Lung (tissue), 12 donors: ENCODE results near the gene RXRG. TPM values are rescaled to one million over a fixed set of nuclear protein-coding genes. Genes with fewer than 3 reads are reported as not detected.

ENCODE experiments used
- ATAC-seq: fragments of 200-7000 bp; cut with Tn5 transposase; one replicate; pipeline ENCODE4 v1.9.1; 2020; ENCODE audit warnings: moderate number of reproducible peaks; ENCODE audit not compliant: insufficient read depth, low FRiP score
- DNase-seq, 3 donors: peaks; one replicate each; pipeline ENCODE4 v3.0.0-alpha.2; 2013 to 2017
- H3K27ac ChIP-seq, 2 donors: one replicate each; pipeline ENCODE4 v1.5.1; 2013; ENCODE audit warnings: mild to moderate bottlenecking in 2 of 2, moderate library complexity in 2 of 2, control low read depth in 1 of 2, inconsistent platforms in 1 of 2, low read depth in 1 of 2, low read length in 1 of 2
- H3K27me3 ChIP-seq, 3 donors: one replicate each; pipeline ENCODE4 v1.5.1; 2013; ENCODE audit warnings: low read length in 2 of 3; ENCODE audit not compliant: control insufficient read depth in 3 of 3, insufficient read depth in 3 of 3
- H3K36me3 ChIP-seq, 4 donors: one replicate each; pipeline ENCODE4 v1.5.1; 2013; ENCODE audit warnings: low read length in 4 of 4, mild to moderate bottlenecking in 1 of 4, moderate library complexity in 1 of 4; ENCODE audit not compliant: control insufficient read depth in 4 of 4, insufficient read depth in 4 of 4
- H3K4me1 ChIP-seq, 5 donors: one replicate each; pipeline ENCODE4 v1.5.1; 2013; ENCODE audit warnings: low read length in 5 of 5, mild to moderate bottlenecking in 2 of 5, moderate library complexity in 1 of 5; ENCODE audit not compliant: control insufficient read depth in 5 of 5, insufficient read depth in 5 of 5
- H3K4me3 ChIP-seq: one replicate; pipeline ENCODE4 v1.5.1; 2013; ENCODE audit warnings: mild to moderate bottlenecking, control low read depth, moderate library complexity
- H3K9ac ChIP-seq, 2 donors: one replicate each; pipeline ENCODE4 v1.5.1; 2013; ENCODE audit warnings: low read length in 2 of 2, control low read depth in 1 of 2; ENCODE audit not compliant: insufficient read depth in 1 of 2
- H3K9me3 ChIP-seq, 4 donors: one replicate each; pipeline ENCODE4 v1.5.1; 2013; ENCODE audit warnings: low read length in 3 of 4, mild to moderate bottlenecking in 1 of 4, moderate library complexity in 1 of 4; ENCODE audit not compliant: control insufficient read depth in 4 of 4, insufficient read depth in 3 of 4
- CTCF ChIP-seq: IDR thresholded peaks from 2 replicates; pipeline ENCODE4 v1.5.1; 2012; ENCODE audit warnings: mild to moderate bottlenecking; ENCODE audit errors: control extremely low read depth, extremely low read depth
- WGBS, 2 donors: extraction: QIAGEN DNeasy Blood & Tissue Kit; methylation state at CpG; one replicate each; pipeline ENCODE4 v1.1.7; 2013; 5-methylcytosine and 5-hydroxymethylcytosine counted together
- polyA plus RNA-seq, 2 donors: library from polyadenylated mRNA; stranded (reverse); fragments of 200-250 nt; gene quantifications; one replicate each; pipeline ENCODE4 v1.2.1, GENCODE V29; 2013
- total RNA-seq, 2 donors: library from RNA; depleted of rRNA in 1 of 2; stranded (reverse); fragments of >200 nt in 1 of 2; gene quantifications; one replicate each; pipeline ENCODE4 v1.2.1, GENCODE V29; 2014 to 2021
- donor health status: control.
- donor health status: control.
- donor health status: Bipolar disorder and iron deficiency.
- donor health status: healthy.
- donor health status: DM: yes; HTN: yes; CAD: no.

Gene RXRG
- total and polyA plus RNA-seq, 4 donors: 0.55 to 3.0 (median 1.7) TPM

- WGBS, 2 donors: 87 to 93% methylated on average over 4 of the region's 4 CpGs
- Histone ChIP-seq H3K36me3 (no peaks in the 10 kb centered on the region), H3K9me3 (no peaks in the 10 kb centered on the region), H3K27me3 (no peaks in the 10 kb centered on the region), H3K4me1 (peaks cover 0 to 10% (median 0%) of the 10 kb centered on the region in 5 donors), H3K4me3 (no peak overlapping the region), H3K9ac (no peak overlapping the region), H3K27ac (no peak overlapping the region)
- DNase-seq (no peak), ATAC-seq (no peak)
- TF ChIP-seq CTCF: no peak
Observed at GRCh38 chr1:165483412-165483811, 38.5 kb upstream of the RXRG start.

- peaks cover 0 to 7% (median 0%) of the 10 kb centered on the region in 5 donors for H3K4me1 ChIP-seq
- no peaks in the 10 kb centered on the region for H3K27me3 ChIP-seq
- no peak overlapping the region for H3K4me3 ChIP-seq
- 25 to 45% methylated on average over 6 of the region's 6 CpGs for WGBS, 2 donors
- ATAC-seq (peak; percentile 85), DNase-seq (peak in 2 of 3 donors; percentile 26 to 34)
- H3K9ac ChIP-seq: no peak overlapping the region
- H3K9me3 ChIP-seq: no peaks in the 10 kb centered on the region
- H3K36me3 ChIP-seq: no peaks in the 10 kb centered on the region
- H3K27ac ChIP-seq: no peak overlapping the region
- no peak for TF ChIP-seq CTCF
Observed at GRCh38 chr1:165481820-165482532, 37.0 kb upstream of the RXRG start.

- H3K4me3 ChIP-seq: no peak overlapping the region
- no peaks in the 10 kb centered on the region for H3K27me3 ChIP-seq
- DNase-seq (no peak), ATAC-seq (no peak)
- no peaks in the 10 kb centered on the region for H3K4me1 ChIP-seq
- no peaks in the 10 kb centered on the region for H3K36me3 ChIP-seq
- H3K9ac ChIP-seq: no peak overlapping the region
- H3K27ac ChIP-seq: no peak overlapping the region
- TF ChIP-seq CTCF: no peak
- H3K9me3 ChIP-seq: no peaks in the 10 kb centered on the region
- WGBS, 2 donors: 54 to 61% methylated on average over 1 of the region's 1 CpG
Observed at GRCh38 chr1:165476776-165477175, 31.9 kb upstream of the RXRG start.

GRCh38 chr1:165474196-165474595, 29.3 kb upstream of the RXRG start:
- H3K9ac ChIP-seq: no peak overlapping the region
- 81 to 96% methylated on average over 2 of the region's 2 CpGs for WGBS, 2 donors
- no peaks in the 10 kb centered on the region for H3K9me3 ChIP-seq
- no peaks in the 10 kb centered on the region for H3K27me3 ChIP-seq
- H3K36me3 ChIP-seq: no peaks in the 10 kb centered on the region
- no peak overlapping the region for H3K27ac ChIP-seq
- H3K4me3 ChIP-seq: no peak overlapping the region
- DNase-seq (no peak), ATAC-seq (no peak)
- H3K4me1 ChIP-seq: no peaks in the 10 kb centered on the region
- TF ChIP-seq CTCF: no peak
